ENCODE measurements around the gene NEIL3. TPM values are rescaled to one million over a fixed set of nuclear protein-coding genes. Genes with fewer than 3 reads are reported as not detected.
A peak's percentile ranks its signal among the peaks of the same experiment; 100 is the strongest.

Gene NEIL3
- total RNA-seq, 1 donor from 2014 or later = 1.4 TPM

- Mint-ChIP-seq H3K9me3 (ENCODE audit: unreplicated experiment) (no peaks in the 10 kb centered on the region), H3K36me3 (ENCODE audit: unreplicated experiment) (no peaks in the 10 kb centered on the region), H3K4me1 (ENCODE audit: low read depth, unreplicated experiment) (no peaks in the 10 kb centered on the region), H3K27ac (ENCODE audit: unreplicated experiment) (no peak overlapping the region), H3K4me3 (ENCODE audit: unreplicated experiment) (no peak overlapping the region), H3K27me3 (ENCODE audit: unreplicated experiment) (no peaks in the 10 kb centered on the region)
- TF ChIP-seq CTCF (IDR thresholded peaks at IDR 0.05; ENCODE audit: partially characterized antibody, unreplicated experiment) = no peak
- no peak for DNase-seq
Observed at GRCh38 chr4:177322266-177322665, 12.6 kb downstream of the NEIL3 start.

GRCh38 chr4:177322881-177323280 lies 13.2 kb downstream of the NEIL3 start:
- no peaks in the 10 kb centered on the region for H3K4me1 Mint-ChIP-seq (ENCODE audit: low read depth, unreplicated experiment)
- H3K27ac Mint-ChIP-seq (ENCODE audit: unreplicated experiment) = no peak overlapping the region
- no peak for TF ChIP-seq CTCF (IDR thresholded peaks at IDR 0.05; ENCODE audit: partially characterized antibody, unreplicated experiment)
- H3K27me3 Mint-ChIP-seq (ENCODE audit: unreplicated experiment) = no peaks in the 10 kb centered on the region
- H3K4me3 Mint-ChIP-seq (ENCODE audit: unreplicated experiment) = no peak overlapping the region
- H3K36me3 Mint-ChIP-seq (ENCODE audit: unreplicated experiment) = no peaks in the 10 kb centered on the region
- H3K9me3 Mint-ChIP-seq (ENCODE audit: unreplicated experiment) = no peaks in the 10 kb centered on the region
- no peak for DNase-seq

- Mint-ChIP-seq H3K4me1 (ENCODE audit: low read depth, unreplicated experiment) (no peaks in the 10 kb centered on the region), H3K9me3 (ENCODE audit: unreplicated experiment) (no peaks in the 10 kb centered on the region), H3K27me3 (ENCODE audit: unreplicated experiment) (no peaks in the 10 kb centered on the region), H3K4me3 (ENCODE audit: unreplicated experiment) (no peak overlapping the region), H3K36me3 (ENCODE audit: unreplicated experiment) (no peaks in the 10 kb centered on the region), H3K27ac (ENCODE audit: unreplicated experiment) (no peak overlapping the region)
- no peak for DNase-seq
- no peak for TF ChIP-seq CTCF (IDR thresholded peaks at IDR 0.05; ENCODE audit: partially characterized antibody, unreplicated experiment)
Observed at GRCh38 chr4:177323416-177323815, 13.7 kb downstream of the NEIL3 start.

GRCh38 chr4:177332119-177332518 lies 22.4 kb downstream of the NEIL3 start:
- H3K4me1 Mint-ChIP-seq (ENCODE audit: low read depth, unreplicated experiment) = no peaks in the 10 kb centered on the region
- H3K9me3 Mint-ChIP-seq (ENCODE audit: unreplicated experiment) = peaks cover 1% of the 10 kb centered on the region
- no peaks in the 10 kb centered on the region for H3K36me3 Mint-ChIP-seq (ENCODE audit: unreplicated experiment)
- no peak overlapping the region for H3K4me3 Mint-ChIP-seq (ENCODE audit: unreplicated experiment)
- no peak for TF ChIP-seq CTCF (IDR thresholded peaks at IDR 0.05; ENCODE audit: partially characterized antibody, unreplicated experiment)
- H3K27me3 Mint-ChIP-seq (ENCODE audit: unreplicated experiment) = no peaks in the 10 kb centered on the region
- H3K27ac Mint-ChIP-seq (ENCODE audit: unreplicated experiment) = no peak overlapping the region
- DNase-seq = no peak

- peak; percentile 76 for TF ChIP-seq CTCF (IDR thresholded peaks at IDR 0.05; ENCODE audit: partially characterized antibody, unreplicated experiment)
- Mint-ChIP-seq H3K9me3 (ENCODE audit: unreplicated experiment) (no peaks in the 10 kb centered on the region), H3K27ac (ENCODE audit: unreplicated experiment) (no peak overlapping the region), H3K4me3 (ENCODE audit: unreplicated experiment) (no peak overlapping the region), H3K36me3 (ENCODE audit: unreplicated experiment) (no peaks in the 10 kb centered on the region), H3K4me1 (ENCODE audit: low read depth, unreplicated experiment) (no peaks in the 10 kb centered on the region), H3K27me3 (ENCODE audit: unreplicated experiment) (no peaks in the 10 kb centered on the region)
- no peak for DNase-seq
Observed at GRCh38 chr4:177339477-177340374, 30.1 kb downstream of the NEIL3 start.
